ENCODE data around the gene ZDHHC14.
"Not testable (repeated sequence)": the region's sequence is repeated elsewhere in the genome, so short reads cannot be mapped to it uniquely, and the experiment has no call there.

ZDHHC14 gene

DNA sequence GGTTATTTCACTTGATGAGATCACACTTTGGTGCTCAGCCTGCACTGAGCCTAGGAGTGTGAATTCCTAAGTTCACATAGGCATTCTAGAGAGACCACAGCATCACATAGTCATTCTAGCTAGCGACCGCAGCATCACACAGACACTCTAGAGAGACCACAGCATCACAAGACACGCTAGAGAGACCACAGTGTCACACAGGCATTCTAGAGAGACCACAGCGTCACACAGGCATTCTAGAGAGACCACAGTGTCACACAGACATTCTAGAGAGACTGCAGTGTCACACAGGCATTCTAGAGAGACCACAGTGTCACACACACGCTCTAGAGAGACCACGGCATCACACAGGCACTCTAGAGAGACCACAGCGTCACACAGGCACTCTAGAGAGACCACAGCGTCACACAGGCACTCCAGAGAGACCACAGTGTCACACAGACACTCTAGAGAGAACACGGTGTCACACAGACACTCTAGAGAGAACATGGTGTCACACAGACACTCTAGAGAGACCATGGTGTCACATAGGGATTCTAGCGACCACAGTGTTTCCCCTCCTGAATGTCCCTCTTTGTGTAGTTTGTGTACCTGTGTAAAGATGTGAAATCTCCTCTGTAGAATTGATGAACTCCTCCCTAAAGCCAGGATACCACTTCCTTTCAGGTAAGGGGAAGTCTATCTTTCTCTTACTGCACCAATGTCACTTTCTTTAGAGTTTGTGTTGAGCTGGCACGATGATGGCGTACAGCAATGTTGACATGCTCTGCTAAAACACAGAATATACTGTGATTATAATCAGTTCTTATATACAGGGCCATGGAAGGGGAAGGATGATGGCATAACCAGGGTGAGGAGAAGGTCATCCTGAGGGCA, 169.4 kb downstream of the ZDHHC14 start:
- no peak for DNase-seq (ENCODE audit: low read depth in 1 of 2, low spot score in 1 of 2)

GRCh38 chr6:157551041-157551832, 170.2 kb downstream of the ZDHHC14 start:
- no peak for DNase-seq (ENCODE audit: low read depth in 1 of 2, low spot score in 1 of 2)

DNA sequence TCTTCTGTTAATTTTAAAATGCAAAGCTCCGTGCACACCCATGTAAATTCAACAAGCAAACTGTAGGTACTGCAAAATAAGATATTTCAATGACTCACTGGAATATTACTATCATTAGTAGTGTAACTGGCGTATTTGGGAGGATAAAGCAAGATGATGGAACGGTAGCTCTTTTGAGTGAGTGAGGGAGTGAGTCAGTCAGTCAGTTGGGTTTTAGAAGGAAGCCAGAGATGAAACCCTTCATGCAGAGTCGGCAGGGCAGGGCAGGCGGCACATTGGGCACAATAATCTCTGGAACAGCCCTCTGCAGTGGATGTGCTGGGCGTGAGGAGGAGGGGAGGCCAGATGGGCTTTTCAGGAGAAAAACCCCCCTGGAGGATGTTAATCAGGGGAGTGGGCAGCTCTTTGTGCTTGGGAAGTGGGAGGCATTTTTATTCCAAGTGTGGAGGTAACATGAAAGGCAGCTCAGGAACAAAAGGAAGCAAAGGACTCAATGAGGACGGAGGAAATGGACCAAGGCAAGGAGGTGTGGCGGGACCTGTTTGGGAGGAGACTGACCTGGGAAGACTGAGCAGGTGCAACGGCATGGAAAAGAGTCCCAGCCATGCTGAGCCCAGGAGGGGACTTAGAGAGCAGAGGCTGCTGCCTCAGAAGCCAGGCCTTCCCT, 171.2 kb downstream of the ZDHHC14 start:
- no peak for DNase-seq (ENCODE audit: low read depth in 1 of 2, low spot score in 1 of 2)

DNA sequence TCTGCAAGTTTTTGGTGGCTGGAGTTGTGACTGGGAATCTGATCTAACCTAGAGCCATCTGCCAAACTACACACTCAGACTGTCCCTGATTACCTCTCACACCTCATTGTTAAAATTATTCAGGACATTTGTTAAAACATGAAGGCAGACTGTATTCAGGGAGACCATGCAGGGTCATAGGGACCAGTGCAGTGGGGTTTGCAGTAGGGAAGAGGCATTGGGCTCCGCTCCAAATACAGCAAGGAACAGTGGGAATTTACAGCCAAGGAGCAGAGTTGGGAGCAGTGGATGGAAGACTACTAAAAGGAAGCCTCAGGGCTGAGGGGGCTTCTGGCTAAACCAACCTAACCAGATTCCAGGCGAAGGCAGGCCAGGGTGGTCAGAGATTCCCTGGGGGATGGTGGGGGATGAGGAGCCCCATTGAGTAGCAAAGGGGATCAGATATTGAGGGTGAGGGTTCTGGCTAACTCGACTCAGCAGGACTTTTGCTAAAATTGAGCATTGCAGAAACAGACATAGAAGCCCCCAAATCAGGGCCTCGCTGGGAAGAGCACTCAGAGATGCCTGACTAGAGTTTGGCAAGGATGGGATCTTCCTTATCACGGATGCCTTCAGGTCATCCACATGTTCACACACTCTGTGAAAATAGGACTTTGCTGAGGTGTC, 172.0 kb downstream of the ZDHHC14 start:
- DNase-seq (ENCODE audit: low read depth in 1 of 2, low spot score in 1 of 2), result no peak

DNA sequence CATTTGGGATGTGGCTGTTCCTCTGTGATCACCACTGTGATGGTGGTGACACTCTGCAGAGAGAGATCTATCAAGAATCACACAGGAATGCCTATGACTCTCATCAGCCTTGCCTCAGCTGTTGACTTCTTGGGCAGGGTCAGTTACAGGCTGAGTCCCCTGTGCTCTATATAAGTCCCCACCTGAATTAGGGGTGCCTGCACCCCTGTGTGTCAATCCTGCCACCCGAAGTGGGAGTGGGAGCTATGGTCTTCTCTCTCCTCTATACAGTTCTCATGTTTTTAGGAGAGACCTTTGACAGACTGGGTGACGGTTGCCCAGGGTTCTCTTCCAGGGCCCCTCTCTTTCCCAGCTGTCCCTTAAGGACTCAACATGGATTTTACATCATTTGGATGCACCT, 173.8 kb downstream of the ZDHHC14 start:
- DNase-seq (ENCODE audit: low read depth in 1 of 2, low spot score in 1 of 2), result no peak

DNA sequence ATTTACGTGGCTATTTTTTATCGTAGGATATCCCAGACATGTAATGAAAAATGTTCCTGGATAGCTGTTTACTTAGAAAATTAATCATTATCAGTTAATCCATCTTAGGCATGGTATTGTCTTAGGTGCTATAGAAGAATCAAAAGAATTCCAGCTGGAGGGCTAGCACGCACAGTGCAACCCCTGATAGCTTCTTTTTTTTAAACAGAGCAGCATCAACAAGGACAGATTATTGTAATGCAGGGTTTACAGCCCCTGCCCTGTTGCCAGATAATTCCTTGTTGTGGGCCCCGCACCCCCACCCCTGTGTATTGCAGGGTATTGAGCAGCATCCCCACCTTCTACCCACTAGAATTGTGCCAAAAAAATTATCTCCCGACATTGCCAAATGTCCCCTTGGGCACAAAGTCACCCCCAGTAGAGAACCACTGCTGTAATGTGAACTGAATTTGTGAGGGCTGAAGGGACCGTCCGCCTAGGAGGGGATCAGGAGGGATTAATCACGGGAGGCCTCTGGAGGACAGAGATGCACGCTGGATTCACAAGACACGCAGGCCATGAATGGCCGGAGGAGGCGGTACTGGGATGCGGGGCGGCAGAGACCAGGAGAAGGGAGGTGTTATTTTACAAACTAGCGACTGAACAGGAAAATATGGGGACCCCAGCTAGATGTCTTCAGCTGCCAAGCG, 174.6 kb downstream of the ZDHHC14 start:
- no peak for DNase-seq (ENCODE audit: low read depth in 1 of 2, low spot score in 1 of 2)

DNA sequence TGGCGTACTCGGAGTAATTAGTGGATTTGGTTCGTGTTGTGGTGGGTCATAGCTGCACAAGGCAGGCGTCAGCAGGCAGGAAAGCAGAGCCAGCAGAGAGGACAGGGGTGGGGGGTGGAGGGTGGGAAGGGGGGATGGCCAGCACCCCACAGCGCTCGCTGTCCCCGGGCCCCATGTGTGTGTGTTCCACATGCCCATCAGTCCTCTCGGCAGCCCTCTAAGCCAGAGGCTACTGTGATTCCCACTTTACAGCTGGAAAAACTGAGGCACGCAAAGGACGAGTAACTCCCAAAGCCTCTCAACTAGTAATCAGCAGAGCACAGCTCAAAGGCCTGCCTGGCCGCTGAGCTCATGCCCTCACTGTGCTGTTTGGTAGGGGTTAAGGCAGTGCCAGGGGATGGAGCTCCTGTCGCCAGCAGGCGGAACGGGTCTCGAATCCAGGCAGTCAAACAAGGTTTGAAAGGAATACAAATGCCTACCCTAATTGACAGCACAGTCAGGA, 175.2 kb downstream of the ZDHHC14 start:
- no peak for DNase-seq (ENCODE audit: low read depth in 1 of 2, low spot score in 1 of 2)

GRCh38 chr6:157556671-157557430, 175.9 kb downstream of the ZDHHC14 start:
- DNase-seq (ENCODE audit: low read depth in 1 of 2, low spot score in 1 of 2), result no peak

DNA sequence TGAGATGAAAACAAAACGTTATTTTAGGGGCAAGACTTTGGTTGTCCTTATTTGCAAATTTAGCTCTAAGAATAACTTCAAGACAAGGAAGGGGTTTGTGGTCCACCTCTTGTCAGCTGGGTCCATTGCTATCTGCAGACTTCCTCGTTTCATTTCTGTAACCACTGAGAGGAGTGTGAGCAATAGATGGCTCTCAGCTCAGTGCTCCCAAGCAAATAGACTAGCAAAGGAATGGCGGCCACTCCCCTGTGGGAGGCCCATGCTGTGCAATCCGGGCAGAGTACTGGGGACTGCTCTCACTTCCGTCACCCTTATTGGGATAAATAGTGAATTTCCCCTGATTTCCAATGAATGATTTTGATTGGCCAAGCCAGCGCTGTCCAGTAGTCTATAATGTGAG, 176.6 kb downstream of the ZDHHC14 start:
- DNase-seq (ENCODE audit: low read depth in 1 of 2, low spot score in 1 of 2), result no peak

- no peak for DNase-seq (ENCODE audit: low read depth in 1 of 2, low spot score in 1 of 2)
Observed at GRCh38 chr6:157558049-157558448, 177.1 kb downstream of the ZDHHC14 start.

DNA sequence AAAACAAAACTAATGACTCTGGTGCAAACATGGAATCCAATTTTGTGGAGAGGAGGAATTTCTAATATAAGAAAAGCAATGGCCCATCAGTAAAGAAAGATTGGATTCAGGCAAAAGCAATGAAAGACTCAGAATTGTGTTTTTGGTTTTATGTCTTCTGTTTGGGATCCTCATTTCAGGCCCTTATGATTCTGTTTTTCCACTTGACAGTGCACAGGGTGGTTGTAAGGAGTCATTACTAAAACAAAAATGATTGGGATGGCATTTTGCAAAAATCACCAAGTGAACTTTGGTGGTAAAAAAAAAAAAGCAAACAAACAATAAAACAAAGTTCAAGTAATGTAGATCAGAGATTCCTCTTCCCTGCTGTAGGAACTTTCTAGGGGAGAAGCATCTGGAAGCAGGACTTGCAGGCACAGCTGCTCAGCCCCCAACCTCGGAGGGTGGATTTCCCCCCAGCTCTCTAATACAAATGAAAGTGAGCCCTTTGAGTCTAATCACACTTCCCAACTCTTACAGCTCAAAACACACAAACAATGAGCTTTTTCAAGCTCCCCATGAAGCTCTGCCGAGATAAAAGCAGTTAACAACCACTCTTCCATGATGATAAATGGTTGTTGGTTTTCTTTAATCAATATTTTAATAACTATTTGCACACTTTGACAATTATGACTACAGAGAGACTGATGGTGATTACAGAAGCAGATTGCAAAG, 177.7 kb downstream of the ZDHHC14 start:
- DNase-seq (ENCODE audit: low read depth in 1 of 2, low spot score in 1 of 2), result no peak

DNA sequence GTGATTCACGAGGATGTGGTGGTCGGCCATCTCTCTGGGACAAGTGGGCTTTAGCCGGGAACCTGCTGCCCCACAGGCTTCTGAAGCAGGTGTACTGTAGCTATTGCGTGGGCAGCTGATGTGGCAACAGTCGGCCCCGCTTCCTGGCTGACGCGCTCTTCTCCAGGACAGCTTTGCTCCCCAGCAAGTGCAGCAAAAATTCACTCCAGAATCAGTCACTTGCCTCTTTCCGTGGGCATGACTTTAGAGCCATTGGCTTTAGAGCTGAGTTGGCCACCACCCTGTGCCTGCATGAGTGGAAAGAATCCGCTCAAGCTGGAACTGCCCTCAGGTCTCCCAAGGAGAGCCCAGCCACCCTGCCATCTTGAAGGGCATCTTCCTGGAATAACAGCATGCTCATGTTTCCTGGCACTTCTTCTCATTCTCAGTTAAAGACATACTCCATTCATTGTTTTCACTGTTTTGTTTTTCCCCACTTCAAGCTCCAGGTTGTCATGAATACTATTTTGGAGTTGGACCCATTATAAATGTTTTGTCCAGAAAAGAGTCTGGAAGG, 178.3 kb downstream of the ZDHHC14 start:
- DNase-seq (ENCODE audit: low read depth in 1 of 2, low spot score in 1 of 2), result no peak

GRCh38 chr6:157560063-157560462, 179.1 kb downstream of the ZDHHC14 start:
- not testable (repeated sequence) for DNase-seq (ENCODE audit: low read depth in 1 of 2, low spot score in 1 of 2)

GRCh38 chr6:157560691-157561413, 179.9 kb downstream of the ZDHHC14 start:
- DNase-seq (ENCODE audit: low read depth in 1 of 2, low spot score in 1 of 2), result no peak

GRCh38 chr6:157561414-157561790, 180.4 kb downstream of the ZDHHC14 start:
- DNase-seq (ENCODE audit: low read depth in 1 of 2, low spot score in 1 of 2), result no peak

GRCh38 chr6:157561929-157562810, 181.2 kb downstream of the ZDHHC14 start:
- DNase-seq (ENCODE audit: low read depth in 1 of 2, low spot score in 1 of 2), result no peak

- no peak for DNase-seq (ENCODE audit: low read depth in 1 of 2, low spot score in 1 of 2)
Observed at GRCh38 chr6:157562997-157563396, 182.0 kb downstream of the ZDHHC14 start.
